K562 (cell line): ENCODE data around the gene METTL23. TPM values are rescaled to one million over a fixed set of nuclear protein-coding genes. Genes with fewer than 3 reads are reported as not detected.

Experiments
- CLOCK ChIP-seq: fragments of 250-450 bp; sonication (Bioruptor Pico); IDR thresholded peaks from 2 replicates; pipeline ENCODE4 v1.4.0; 2020; ENCODE audit warnings: mild to moderate bottlenecking, moderate library complexity, borderline replicate concordance
- FOXA1 ChIP-seq: fragments of 450-650 bp; IDR thresholded peaks from 2 replicates; pipeline ENCODE4 v1.6.1; 2016; ENCODE audit warnings: mild to moderate bottlenecking, borderline replicate concordance
- FOXK2 ChIP-seq, 2 experiments: fragments of 450-650 bp; IDR thresholded peaks in 1 of 2; conservative IDR thresholded peaks in 1 of 2; 2 replicates each; pipeline ENCODE4 v1.6.1; 2016; ENCODE audit warnings: low read depth in 2 of 2, mild to moderate bottlenecking in 1 of 2
- GTF2A2 ChIP-seq: IDR thresholded peaks from 2 replicates; pipeline ENCODE4 v1.6.1; 2016; ENCODE audit warnings: mild to moderate bottlenecking, missing genetic modification characterization, missing compliant biosample characterization
- NR0B1 ChIP-seq: fragments of 450-650 bp; IDR thresholded peaks from one replicate; pipeline ENCODE4 v1.6.1; 2018; ENCODE audit warnings: mild to moderate bottlenecking, moderate library complexity; ENCODE audit not compliant: partially characterized antibody
- RNF2 ChIP-seq: sonication (generic); IDR thresholded peaks from 2 replicates; pipeline ENCODE4 v1.6.1; 2016
- SMAD3 ChIP-seq: fragments of 450-650 bp; formaldehyde crosslinking; conservative IDR thresholded peaks from 2 replicates; pipeline ENCODE4 v1.4.0; 2020; ENCODE audit warnings: mild to moderate bottlenecking
- SNRNP70 ChIP-seq: fragments of 200-400 bp; formaldehyde crosslinking; optimal IDR thresholded peaks from 2 replicates; pipeline ENCODE3; 2017; ENCODE audit warnings: low read depth, low read length
- SREBF2 ChIP-seq: sonication (generic); formaldehyde crosslinking; IDR thresholded peaks from 2 replicates; pipeline ENCODE4 v1.4.0; 2020; ENCODE audit warnings: mild to moderate bottlenecking, missing genetic modification reagents
- TRIM24 ChIP-seq, 2 experiments: fragments of 450-650 bp; IDR thresholded peaks; 2 replicates each; pipeline ENCODE4 v1.6.1; 2016
- ZBTB11 ChIP-seq, 3 experiments: fragments of 200-800 bp in 1 of 3; fragments of 250-450 bp in 1 of 3; fragments of 450-650 bp in 1 of 3; sonication (Bioruptor Pico) in 1 of 3; sonication (Bioruptor generic) in 1 of 3; formaldehyde crosslinking in 1 of 3; IDR thresholded peaks; 2 replicates each; pipeline versions ENCODE4 v1.6.1 to v1.8.0; 2016 to 2022; ENCODE audit warnings: mild to moderate bottlenecking in 2 of 3, missing genetic modification characterization in 2 of 3, missing compliant biosample characterization in 1 of 3, moderate library complexity in 1 of 3
- ZBTB17 ChIP-seq: fragments of 450-650 bp; formaldehyde crosslinking; IDR thresholded peaks from 2 replicates; pipeline ENCODE4 v1.4.0; 2020; ENCODE audit warnings: mild to moderate bottlenecking
- ZFP91 ChIP-seq: sonication (generic); formaldehyde crosslinking; IDR thresholded peaks from 2 replicates; pipeline ENCODE4 v1.8.0; 2022; ENCODE audit warnings: mild to moderate bottlenecking, missing genetic modification reagents
- ZNF121 ChIP-seq: sonication (generic); formaldehyde crosslinking; conservative IDR thresholded peaks from 2 replicates; pipeline ENCODE4 v1.8.0; 2022; ENCODE audit warnings: missing genetic modification reagents
- ZNF217 ChIP-seq: sonication (generic); formaldehyde crosslinking; IDR thresholded peaks from 2 replicates; pipeline ENCODE4 v1.8.0; 2022; ENCODE audit warnings: mild to moderate bottlenecking, missing genetic modification reagents
- ZSCAN32 ChIP-seq: fragments of 450-650 bp; formaldehyde crosslinking; IDR thresholded peaks from 2 replicates; pipeline ENCODE4 v1.4.0; 2020; ENCODE audit warnings: mild to moderate bottlenecking, moderate library complexity
- polyA plus RNA-seq, 8 experiments: library from polyadenylated mRNA; depleted of rRNA in 4 of 8; stranded (reverse) in 5 of 8; unstranded in 3 of 8; fragments of >200 nt; fragmentation: Nextera tagmentation in 2 of 8; fragmentation: Illumina TruSeq in 1 of 8; extraction: Ambion mirVana in 2 of 8; extraction: Trizol in 1 of 8; gene quantifications; 2 replicates each; pipeline versions ENCODE4 v1.2.1 to v1.2.3, GENCODE V29; 2011 to 2014; ENCODE audit warnings: inconsistent platforms in 1 of 8, missing spikeins in 1 of 8
- total RNA-seq, 7 experiments: library from RNA; depleted of rRNA in 6 of 7; stranded (reverse); fragments of >200 nt in 6 of 7; fragmentation: Illumina TruSeq in 2 of 7; extraction: Trizol in 2 of 7; gene quantifications; 2 replicates each; pipeline versions ENCODE4 v1.2.1 to v1.2.3, GENCODE V29; 2011 to 2021; ENCODE audit warnings: low replicate concordance in 1 of 7

Gene METTL23
- total and polyA plus RNA-seq, 9 of the 15 experiments (the other 6 are each of a cell fraction or from before 2014, with no cell fraction given): 29.4 to 67.3 (median 41.6) TPM

GRCh38 chr17:76726231-76726775 lies 336 bp upstream of the METTL23 start, which contains the start of gene JMJD6 (continued):
- TF ChIP-seq ZSCAN32 (CRISPR knock-in tag) (no peak), ZBTB11 (CRISPR knock-in tag; IDR thresholded peaks at IDR 0.05) (no peak), GTF2A2 (no peak), NR0B1 (no peak), ZBTB17 (CRISPR knock-in tag) (no peak), ZNF121 (CRISPR knock-in tag) (no peak), ZNF217 (CRISPR knock-in tag) (no peak), ZFP91 (CRISPR knock-in tag) (no peak), RNF2 (0 out of 2 replicates have a peak, but pooled peaks have one; percentile 0), FOXK2 (conservative IDR thresholded peaks at IDR 0.05 in 1 of 2, IDR thresholded peaks at IDR 0.05 in 1 of 2; ENCODE audit: low read depth in 2 of 2) (no peak), TRIM24 (IDR thresholded peaks at IDR 0.05) (no peak), SNRNP70 (no peak), CLOCK (CRISPR knock-in tag) (no peak), SMAD3 (no peak), FOXA1 (no peak), SREBF2 (no peak)
